Erythroblast (primary cell): ENCODE measurements around the gene MUC12.
"Not testable (repeated sequence)": the region's sequence is repeated elsewhere in the genome, so short reads cannot be mapped to it uniquely, and the experiment has no call there.

ENCODE experiments used
- DNase-seq, 2 experiments: peaks; one replicate each; lab custom pipeline; 2025; lab: John Stamatoyannopoulos, UW
- GATA1 ChIP-seq: IDR thresholded peaks from 2 replicates; pipeline ENCODE4 v1.6.1; 2011; ENCODE audit warnings: low read depth, mild to moderate bottlenecking, control low read depth, low read length, moderate library complexity
- POLR2A ChIP-seq: IDR thresholded peaks from 2 replicates; pipeline ENCODE4 v1.6.1; 2011; ENCODE audit warnings: mild to moderate bottlenecking, low read length

Gene MUC12

GRCh38 chr7:100969066-100969615 is at the start of gene MUC12:
Gene MUC12, plus strand, starts transcription at chr7:100969565. Its CDS starts 58 bp downstream, at chr7:100969623.
- TF ChIP-seq POLR2A (no peak), GATA1 (no peak)
- DNase-seq, result no peak

- not testable (repeated sequence) for DNase-seq
Observed at GRCh38 chr7:100919779-100920437, 49.5 kb upstream of the MUC12 start.

GRCh38 chr7:100921039-100921438 is 48.3 kb upstream of the MUC12 start:
- no peak for DNase-seq
- TF ChIP-seq POLR2A, result no peak
- no peak for TF ChIP-seq GATA1

GRCh38 chr7:100923616-100924015 is 45.7 kb upstream of the MUC12 start:
- DNase-seq, result not testable (repeated sequence)

- TF ChIP-seq GATA1 (no peak), POLR2A (no peak)
- no peak for DNase-seq
Observed at GRCh38 chr7:100929808-100930174, 39.6 kb upstream of the MUC12 start.

GRCh38 chr7:100933734-100934133 is 35.6 kb upstream of the MUC12 start:
- no peak for TF ChIP-seq POLR2A
- TF ChIP-seq GATA1, result no peak

GRCh38 chr7:100935381-100935780 is 34.0 kb upstream of the MUC12 start:
- DNase-seq, result not testable (repeated sequence)

More at GRCh38 chr7:100933734-100934133, 35.6 kb upstream of the MUC12 start:
- DNase-seq, result no peak

- not testable (repeated sequence) for DNase-seq
Observed at GRCh38 chr7:100936167-100936566, 33.2 kb upstream of the MUC12 start.

GRCh38 chr7:100942045-100942774 is 27.2 kb upstream of the MUC12 start:
- TF ChIP-seq POLR2A (no peak), GATA1 (no peak)
- no peak for DNase-seq

- TF ChIP-seq POLR2A, result no peak
- TF ChIP-seq GATA1, result no peak
- DNase-seq, result no peak
Observed at GRCh38 chr7:100943693-100944092, 25.7 kb upstream of the MUC12 start.

GRCh38 chr7:100944138-100944537 is 25.2 kb upstream of the MUC12 start:
- TF ChIP-seq GATA1 (no peak), POLR2A (no peak)
- no peak for DNase-seq

GRCh38 chr7:100946111-100946510 is 23.3 kb upstream of the MUC12 start:
- DNase-seq, result no peak
- no peak for TF ChIP-seq POLR2A
- no peak for TF ChIP-seq GATA1

GRCh38 chr7:100946766-100947365 is 22.5 kb upstream of the MUC12 start:
- DNase-seq, result no peak
- TF ChIP-seq GATA1, result no peak

GRCh38 chr7:100947792-100948191 is 21.6 kb upstream of the MUC12 start:
- no peak for DNase-seq
- TF ChIP-seq POLR2A (no peak), GATA1 (no peak)
